ENCODE results near the gene SYNC.
"Not testable (repeated sequence)": the region's sequence is repeated elsewhere in the genome, so short reads cannot be mapped to it uniquely, and the experiment has no call there.

The SYNC gene

GRCh38 chr1:32724678-32725614 is 22.4 kb upstream of the SYNC start:
- DNase-seq, result peak; percentile 90

GRCh38 chr1:32719681-32720275 is 17.2 kb upstream of the SYNC start:
- no peak for DNase-seq

GRCh38 chr1:32718527-32718926 is 16.0 kb upstream of the SYNC start:
- DNase-seq, result no peak

- DNase-seq, result no peak
These were observed 15.5 kb upstream of the SYNC start for GRCh38 chr1:32718036-32718435.

GRCh38 chr1:32717503-32717902 is 14.9 kb upstream of the SYNC start:
- no peak for DNase-seq

- peak; percentile 91 for DNase-seq
These were observed 14.0 kb upstream of the SYNC start for GRCh38 chr1:32716312-32717148.

- DNase-seq, result no peak
These were observed 13.3 kb upstream of the SYNC start for GRCh38 chr1:32715901-32716311.

- DNase-seq, result no peak
These were observed 11.7 kb upstream of the SYNC start for GRCh38 chr1:32714277-32714676.

- DNase-seq, result no peak
These were observed 10.5 kb upstream of the SYNC start for GRCh38 chr1:32713081-32713480.

- not testable (repeated sequence) for DNase-seq
These were observed 8.7 kb upstream of the SYNC start for GRCh38 chr1:32711221-32711620.

- DNase-seq, result no peak
These were observed 6.9 kb upstream of the SYNC start for GRCh38 chr1:32709476-32709875.

GRCh38 chr1:32709075-32709474 is 6.5 kb upstream of the SYNC start:
- DNase-seq, result no peak

GRCh38 chr1:32706491-32706890 is 3.9 kb upstream of the SYNC start:
- DNase-seq, result no peak

GRCh38 chr1:32705516-32705915 is 2.9 kb upstream of the SYNC start:
- DNase-seq, result no peak

GRCh38 chr1:32703479-32704291 is 1.1 kb upstream of the SYNC start:
- DNase-seq, result no peak

- no peak for DNase-seq
These were observed 495 bp downstream of the SYNC start for GRCh38 chr1:32701951-32702598.

- DNase-seq, result no peak
These were observed 1.1 kb downstream of the SYNC start for GRCh38 chr1:32701421-32701911.

- DNase-seq, result not testable (repeated sequence)
These were observed 5.6 kb downstream of the SYNC start for GRCh38 chr1:32696996-32697395.

- DNase-seq, result no peak
These were observed 6.5 kb downstream of the SYNC start for GRCh38 chr1:32696041-32696440.

- DNase-seq, result peak; percentile 88
These were observed 7.3 kb downstream of the SYNC start for GRCh38 chr1:32695098-32695904.
